ENCODE measurements around the gene CENPN. TPM values are rescaled to one million over a fixed set of nuclear protein-coding genes. Genes with fewer than 3 reads are reported as not detected.
A peak's percentile ranks its signal among the peaks of the same experiment; 100 is the strongest.

Gene CENPN
- total RNA-seq, 2 experiments from 2014 or later: 8.7 to 9.7 TPM

DNA sequence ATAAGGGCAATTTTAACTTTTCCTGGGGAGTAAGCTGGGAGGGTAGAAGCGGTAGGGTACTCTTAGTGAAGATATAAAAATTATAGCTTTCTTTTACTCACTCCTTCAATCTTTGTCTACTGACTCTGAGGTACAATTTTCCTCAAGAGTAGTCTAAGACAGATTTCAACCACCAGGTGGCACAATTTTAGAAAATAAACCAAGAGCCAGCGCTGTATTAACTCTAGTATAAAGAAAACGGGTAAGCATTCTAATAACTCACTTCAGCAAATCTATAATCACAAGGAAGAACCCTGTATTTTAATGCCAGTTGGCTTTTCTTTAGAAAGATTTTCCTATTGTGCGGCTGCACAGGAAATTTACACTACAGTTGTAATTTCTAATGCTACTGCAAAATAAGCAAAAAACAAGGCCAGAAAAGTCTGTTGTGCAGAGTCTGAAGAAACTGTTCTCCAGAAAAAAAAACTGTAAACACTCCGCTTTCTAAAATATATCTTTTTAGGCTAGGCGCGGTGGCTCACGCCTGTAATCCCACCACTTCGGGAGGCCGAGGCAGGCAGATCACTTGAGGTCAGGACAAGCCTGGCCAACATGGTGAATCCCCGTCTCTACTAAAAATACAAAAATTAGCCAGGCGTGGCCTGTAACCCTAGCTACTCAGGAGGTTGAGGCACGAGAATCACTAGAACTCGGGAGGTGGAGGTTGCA is 2.2 kb upstream of the CENPN start:
- DNase-seq: peak in 5 of 14 experiments; percentile 6 to 81 (median 80)

DNA sequence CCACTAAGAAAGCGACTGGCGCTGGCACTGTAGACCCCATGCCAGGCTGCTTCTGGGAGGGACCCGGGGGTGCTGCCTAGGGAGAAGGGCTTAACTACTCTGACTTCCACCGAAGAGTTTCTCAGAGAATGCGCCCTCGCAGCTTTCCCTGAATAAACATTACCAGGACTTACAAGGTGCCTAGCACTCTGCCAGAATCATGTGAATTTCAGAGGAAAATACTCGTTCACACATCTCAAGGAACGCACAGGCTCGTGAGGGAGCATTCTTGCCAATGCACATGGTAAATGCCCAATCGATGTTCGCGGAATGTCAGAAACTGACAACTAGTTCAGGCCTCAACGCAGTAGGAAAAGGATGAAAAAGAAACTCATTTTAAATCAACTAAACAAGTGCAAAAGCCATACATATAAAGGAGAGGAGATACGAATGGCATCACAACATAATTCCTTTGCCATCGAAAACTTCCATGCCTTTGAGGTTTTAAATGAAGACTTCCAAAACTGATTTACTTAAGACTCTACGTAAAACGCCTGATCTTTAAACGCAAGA is 1.3 kb upstream of the CENPN start:
- peaks cover 46% of the 10 kb centered on the region for H3K4me1 Mint-ChIP-seq (ENCODE audit: low read depth)
- H3K27ac ChIP-seq (ENCODE audit: low read depth in 1 of 2, low read length in 2 of 2): peak overlapping the region; percentile 94 to 99
- H3K4me3 Mint-ChIP-seq: peak overlapping the region; percentile 90
- H3K27me3 Mint-ChIP-seq: no peaks in the 10 kb centered on the region
- peak overlapping the region; percentile 79 for H3K4me3 ChIP-seq (ENCODE audit: low read length)
- peaks cover 18% of the 10 kb centered on the region for H3K36me3 Mint-ChIP-seq (ENCODE audit: low read depth)
- ATAC-seq (ENCODE audit: poor library complexity) (no peak), DNase-seq (peak in 4 of 14 experiments; percentile 8 to 29 (median 16))
- TF ChIP-seq, protein P1, sequence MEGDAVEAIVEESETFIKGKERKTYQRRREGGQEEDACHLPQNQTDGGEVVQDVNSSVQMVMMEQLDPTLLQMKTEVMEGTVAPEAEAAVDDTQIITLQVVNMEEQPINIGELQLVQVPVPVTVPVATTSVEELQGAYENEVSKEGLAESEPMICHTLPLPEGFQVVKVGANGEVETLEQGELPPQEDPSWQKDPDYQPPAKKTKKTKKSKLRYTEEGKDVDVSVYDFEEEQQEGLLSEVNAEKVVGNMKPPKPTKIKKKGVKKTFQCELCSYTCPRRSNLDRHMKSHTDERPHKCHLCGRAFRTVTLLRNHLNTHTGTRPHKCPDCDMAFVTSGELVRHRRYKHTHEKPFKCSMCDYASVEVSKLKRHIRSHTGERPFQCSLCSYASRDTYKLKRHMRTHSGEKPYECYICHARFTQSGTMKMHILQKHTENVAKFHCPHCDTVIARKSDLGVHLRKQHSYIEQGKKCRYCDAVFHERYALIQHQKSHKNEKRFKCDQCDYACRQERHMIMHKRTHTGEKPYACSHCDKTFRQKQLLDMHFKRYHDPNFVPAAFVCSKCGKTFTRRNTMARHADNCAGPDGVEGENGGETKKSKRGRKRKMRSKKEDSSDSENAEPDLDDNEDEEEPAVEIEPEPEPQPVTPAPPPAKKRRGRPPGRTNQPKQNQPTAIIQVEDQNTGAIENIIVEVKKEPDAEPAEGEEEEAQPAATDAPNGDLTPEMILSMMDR (IDR thresholded peaks at IDR 0.05): no peak
- ChIA-PET POLR2A (interaction anchor here (2.0 to 3.3 kb wide), 3 partner anchors 8 to 71 kb away, joined by 15 to 39 read pairs (median 33); partner anchors contain the start of genes ATMIN and C16orf46), CTCF (interaction anchor here (7.9 kb wide), 1 partner anchor 31 kb away, joined by 80 read pairs; the partner anchor contains the start of gene ATMIN)
- H3K9me3 Mint-ChIP-seq: no peaks in the 10 kb centered on the region
- intact Hi-C loops (cut with DNase I, micrococcal nuclease): loop anchor here (2.0 to 10.0 kb wide), 5 partner anchors 71 to 1159 kb away; partner anchors contain the start of genes C16orf46 (in 1 of the 2), CDYL2 (in 1 of the 2) and DYNLRB2 (in 1 of the 2)
- H3K9me3 ChIP-seq (ENCODE audit: control insufficient read depth in 1 of 2, insufficient read depth in 1 of 2, low read length in 2 of 2): no peaks in the 10 kb centered on the region
- H3K36me3 ChIP-seq (ENCODE audit: insufficient read depth, low read length): no peaks in the 10 kb centered on the region
- peak overlapping the region; percentile 99 for H3K27ac Mint-ChIP-seq
- H3K27me3 ChIP-seq (ENCODE audit: control insufficient read depth in 1 of 2, insufficient read depth in 2 of 2, low read length in 2 of 2): no peaks in the 10 kb centered on the region
- peaks cover 39% of the 10 kb centered on the region for H3K4me1 ChIP-seq (ENCODE audit: insufficient read depth, low read length)

More for the DNA sequence above, 2.2 kb upstream of the CENPN start:
- H3K4me3 ChIP-seq (ENCODE audit: low read length): peak overlapping the region; percentile 79
- ChIA-PET CTCF (interaction anchor here (0.6 to 7.9 kb wide), 6 partner anchors 10 to 1162 kb away, joined by 3 to 80 read pairs (median 4); partner anchors contain the start of gene ATMIN), POLR2A (interaction anchor here (0.7 to 3.3 kb wide), 5 partner anchors 12 to 1133 kb away, joined by 3 to 39 read pairs (median 7); partner anchors contain the start of genes ATMIN and C16orf46)
- peak overlapping the region; percentile 99 for H3K27ac Mint-ChIP-seq
- ATAC-seq (ENCODE audit: poor library complexity): no peak
- H3K9me3 ChIP-seq (ENCODE audit: control insufficient read depth in 1 of 2, insufficient read depth in 1 of 2, low read length in 2 of 2): no peaks in the 10 kb centered on the region
- H3K4me1 ChIP-seq (ENCODE audit: insufficient read depth, low read length): peaks cover 39% of the 10 kb centered on the region
- no peaks in the 10 kb centered on the region for H3K36me3 ChIP-seq (ENCODE audit: insufficient read depth, low read length)
- peak overlapping the region in 1 of 2 donors; percentile 77 for H3K27ac ChIP-seq (ENCODE audit: low read depth in 1 of 2, low read length in 2 of 2)
- H3K27me3 ChIP-seq (ENCODE audit: control insufficient read depth in 1 of 2, insufficient read depth in 2 of 2, low read length in 2 of 2): no peaks in the 10 kb centered on the region
- TF ChIP-seq, protein P1 (IDR thresholded peaks at IDR 0.05): peak; percentile 83
- H3K4me1 Mint-ChIP-seq (ENCODE audit: low read depth): peaks cover 48% of the 10 kb centered on the region
- intact Hi-C loops (cut with DNase I, micrococcal nuclease): loop anchor here in 1 of 2 experiments (5.0 to 10.0 kb wide), 4 partner anchors 200 to 1160 kb away; partner anchors contain the start of genes CDYL2 and DYNLRB2
- no peaks in the 10 kb centered on the region for H3K27me3 Mint-ChIP-seq
- H3K4me3 Mint-ChIP-seq: peak overlapping the region; percentile 84
- H3K36me3 Mint-ChIP-seq (ENCODE audit: low read depth): peaks cover 18% of the 10 kb centered on the region
- H3K9me3 Mint-ChIP-seq: no peaks in the 10 kb centered on the region

DNA sequence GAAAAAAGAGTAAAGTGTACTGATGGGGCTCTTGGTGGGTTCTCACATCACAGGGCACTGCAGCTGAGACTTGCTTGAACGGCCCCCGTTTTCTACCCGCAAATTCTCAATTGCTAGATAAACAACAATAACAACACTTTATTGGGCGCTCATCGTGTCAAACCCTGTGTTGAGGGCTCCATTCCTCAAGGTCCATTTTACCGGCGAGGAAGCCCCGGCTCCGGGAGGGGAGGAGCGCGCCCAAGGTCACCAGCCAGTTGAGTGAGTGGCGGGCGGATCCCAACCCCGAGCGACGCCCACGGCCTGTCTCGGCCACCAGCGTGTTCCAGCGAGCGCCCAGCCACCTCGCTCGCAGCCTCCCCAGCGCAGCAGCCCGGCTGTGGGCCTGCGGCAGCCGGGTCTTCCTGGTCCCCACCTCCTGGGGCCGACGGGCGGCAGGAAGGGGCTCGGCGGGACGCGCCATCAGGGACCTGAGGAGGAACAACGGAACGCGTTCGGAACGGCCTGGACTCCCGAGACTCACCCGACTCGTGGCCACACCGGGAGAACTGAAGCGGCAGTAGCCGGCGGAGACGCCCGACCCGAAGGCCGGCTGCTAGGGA is 702 bp upstream of the CENPN start:
- H3K4me1 ChIP-seq (ENCODE audit: insufficient read depth, low read length): peaks cover 39% of the 10 kb centered on the region
- H3K27ac ChIP-seq (ENCODE audit: low read depth in 1 of 2, low read length in 2 of 2): peak overlapping the region; percentile 94 to 99
- Mint-ChIP-seq H3K36me3 (ENCODE audit: low read depth) (peaks cover 18% of the 10 kb centered on the region), H3K4me1 (ENCODE audit: low read depth) (peaks cover 46% of the 10 kb centered on the region), H3K27me3 (no peaks in the 10 kb centered on the region), H3K27ac (peak overlapping the region; percentile 99), H3K4me3 (peak overlapping the region; percentile 90), H3K9me3 (no peaks in the 10 kb centered on the region)
- no peaks in the 10 kb centered on the region for H3K36me3 ChIP-seq (ENCODE audit: insufficient read depth, low read length)
- no peaks in the 10 kb centered on the region for H3K9me3 ChIP-seq (ENCODE audit: control insufficient read depth in 1 of 2, insufficient read depth in 1 of 2, low read length in 2 of 2)
- POLR2A ChIA-PET: interaction anchor here (0.7 to 3.3 kb wide), 10 partner anchors 9 to 713 kb away, joined by 3 to 39 read pairs (median 6); partner anchors contain the start of genes ATMIN, C16orf46 and GAN
- CTCF ChIA-PET: interaction anchor here (1.2 to 7.9 kb wide), 2 partner anchors 9 to 30 kb away, joined by 4 to 80 read pairs; partner anchors contain the start of gene ATMIN
- H3K4me3 ChIP-seq (ENCODE audit: low read length): peak overlapping the region; percentile 79
- ATAC-seq (ENCODE audit: poor library complexity): peak; percentile 15
- peak in 10 of 14 experiments; percentile 35 to 83 (median 58) for DNase-seq
- H3K27me3 ChIP-seq (ENCODE audit: control insufficient read depth in 1 of 2, insufficient read depth in 2 of 2, low read length in 2 of 2): no peaks in the 10 kb centered on the region
- TF ChIP-seq, protein P1 (IDR thresholded peaks at IDR 0.05): no peak
- intact Hi-C loops (cut with DNase I, micrococcal nuclease): loop anchor here (2.0 to 10.0 kb wide), 5 partner anchors 70 to 1158 kb away; partner anchors contain the start of genes C16orf46 (in 1 of the 2), CDYL2 (in 1 of the 2) and DYNLRB2 (in 1 of the 2)

Measured in CD4-positive, alpha-beta T cell (primary cell).